Thoracic aorta (tissue), 2 donors: Measurements from ENCODE around the gene POLA1. TPM values are rescaled to one million over a fixed set of nuclear protein-coding genes. Genes with fewer than 3 reads are reported as not detected.

Experiments used
- ATAC-seq: fragments of 150-250 bp; one replicate; pipeline ENCODE4 v1.8.0; 2017; ENCODE audit warnings: low read depth; ENCODE audit not compliant: insufficient number of reproducible peaks, low FRiP score
- DNase-seq: peaks from one replicate; pipeline ENCODE4 v3.0.0-alpha.2; 2020; ENCODE audit warnings: low spot score
- H3K27ac ChIP-seq, 2 donors: fragments of 200-600 bp; sonication (generic); 1 replicate in 1 of 2; 2 replicates in 1 of 2; pipeline ENCODE4 v1.5.1; 2016; ENCODE audit warnings: mild to moderate bottlenecking in 2 of 2, moderate library complexity in 2 of 2
- H3K27me3 ChIP-seq: fragments of 200-600 bp; sonication (generic); replicated peaks from 2 replicates; pipeline ENCODE4 v1.6.0; 2016; ENCODE audit warnings: mild to moderate bottlenecking; ENCODE audit not compliant: insufficient read depth
- H3K36me3 ChIP-seq: fragments of 200-600 bp; sonication (generic); one replicate; pipeline ENCODE4 v1.5.1; 2016
- H3K4me1 ChIP-seq, 2 donors: fragments of 200-600 bp; sonication (generic); 1 replicate in 1 of 2; 2 replicates in 1 of 2; pipeline versions ENCODE4 v1.5.1 to v1.6.0; 2016; ENCODE audit warnings: low read depth in 2 of 2, mild to moderate bottlenecking in 1 of 2; ENCODE audit not compliant: control insufficient read depth in 1 of 2
- H3K4me3 ChIP-seq: fragments of 200-600 bp; sonication (generic); 2 replicates; pipeline ENCODE4 v1.5.1; 2016; ENCODE audit warnings: mild to moderate bottlenecking
- H3K9me3 ChIP-seq: fragments of 200-600 bp; sonication (generic); 2 replicates; pipeline ENCODE4 v1.5.1; 2016
- total RNA-seq, 2 donors: library from RNA; depleted of rRNA; stranded (reverse); fragments of >200 nt; gene quantifications; one replicate each; pipeline versions ENCODE4 v1.1.0 to v1.2.3, GENCODE V29; 2016
- TF ChIP-seq, protein P1 (sequence below): fragments of 200-600 bp; sonication (generic); IDR thresholded peaks from one replicate; pipeline ENCODE4 v1.5.1; 2019; ENCODE audit warnings: antibody characterized with exemption

POLA1 gene
- total RNA-seq, 2 donors from 2014 or later, result 11.6 to 20.6 TPM

DNA sequence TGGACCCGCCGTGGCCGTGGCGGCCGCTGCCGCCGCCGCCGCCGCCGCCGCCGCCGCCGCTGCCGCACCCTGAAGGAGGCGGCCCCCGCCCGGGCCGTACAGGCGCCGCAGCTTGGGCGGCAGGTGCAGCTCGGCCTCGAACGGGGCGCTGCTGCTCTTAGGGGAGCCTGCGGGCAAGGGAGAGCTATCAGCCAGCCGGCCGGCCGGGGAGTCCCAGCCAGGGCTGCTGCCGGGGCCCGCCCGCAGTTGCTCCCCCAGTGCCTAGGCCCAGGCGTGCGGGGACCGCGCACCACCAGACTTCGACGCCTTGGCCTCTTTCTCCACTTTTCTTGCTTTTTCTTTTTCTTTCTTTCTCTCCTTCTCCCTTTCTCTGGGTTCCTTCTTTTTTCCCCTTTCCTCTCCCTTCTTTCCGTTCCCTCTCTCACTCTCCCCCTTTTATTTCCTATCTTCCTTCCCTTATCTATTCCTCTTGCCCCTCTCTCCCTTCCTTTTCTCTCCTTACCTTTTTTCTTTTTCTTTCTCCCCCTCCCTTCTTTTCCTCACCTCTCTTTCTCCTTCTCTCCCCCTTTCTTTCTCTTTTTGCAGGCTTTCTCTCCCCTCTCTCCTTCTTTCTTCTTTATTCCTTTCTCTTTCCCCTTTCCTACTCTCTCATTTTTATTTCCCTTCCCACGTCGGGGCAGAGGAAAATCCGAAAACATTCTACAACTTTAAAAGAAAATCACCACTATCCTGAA lies 320.1 kb downstream of the POLA1 start:
- Histone ChIP-seq H3K27ac (no peak overlapping the region), H3K4me1 (peaks cover 3 to 6% of the 10 kb centered on the region in 2 donors), H3K27me3 (no peaks in the 10 kb centered on the region), H3K4me3 (no peak overlapping the region), H3K9me3 (no peaks in the 10 kb centered on the region), H3K36me3 (no peaks in the 10 kb centered on the region)
- ATAC-seq, result no peak
- TF ChIP-seq, protein P1, sequence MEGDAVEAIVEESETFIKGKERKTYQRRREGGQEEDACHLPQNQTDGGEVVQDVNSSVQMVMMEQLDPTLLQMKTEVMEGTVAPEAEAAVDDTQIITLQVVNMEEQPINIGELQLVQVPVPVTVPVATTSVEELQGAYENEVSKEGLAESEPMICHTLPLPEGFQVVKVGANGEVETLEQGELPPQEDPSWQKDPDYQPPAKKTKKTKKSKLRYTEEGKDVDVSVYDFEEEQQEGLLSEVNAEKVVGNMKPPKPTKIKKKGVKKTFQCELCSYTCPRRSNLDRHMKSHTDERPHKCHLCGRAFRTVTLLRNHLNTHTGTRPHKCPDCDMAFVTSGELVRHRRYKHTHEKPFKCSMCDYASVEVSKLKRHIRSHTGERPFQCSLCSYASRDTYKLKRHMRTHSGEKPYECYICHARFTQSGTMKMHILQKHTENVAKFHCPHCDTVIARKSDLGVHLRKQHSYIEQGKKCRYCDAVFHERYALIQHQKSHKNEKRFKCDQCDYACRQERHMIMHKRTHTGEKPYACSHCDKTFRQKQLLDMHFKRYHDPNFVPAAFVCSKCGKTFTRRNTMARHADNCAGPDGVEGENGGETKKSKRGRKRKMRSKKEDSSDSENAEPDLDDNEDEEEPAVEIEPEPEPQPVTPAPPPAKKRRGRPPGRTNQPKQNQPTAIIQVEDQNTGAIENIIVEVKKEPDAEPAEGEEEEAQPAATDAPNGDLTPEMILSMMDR, result no peak
- DNase-seq, result no peak

DNA sequence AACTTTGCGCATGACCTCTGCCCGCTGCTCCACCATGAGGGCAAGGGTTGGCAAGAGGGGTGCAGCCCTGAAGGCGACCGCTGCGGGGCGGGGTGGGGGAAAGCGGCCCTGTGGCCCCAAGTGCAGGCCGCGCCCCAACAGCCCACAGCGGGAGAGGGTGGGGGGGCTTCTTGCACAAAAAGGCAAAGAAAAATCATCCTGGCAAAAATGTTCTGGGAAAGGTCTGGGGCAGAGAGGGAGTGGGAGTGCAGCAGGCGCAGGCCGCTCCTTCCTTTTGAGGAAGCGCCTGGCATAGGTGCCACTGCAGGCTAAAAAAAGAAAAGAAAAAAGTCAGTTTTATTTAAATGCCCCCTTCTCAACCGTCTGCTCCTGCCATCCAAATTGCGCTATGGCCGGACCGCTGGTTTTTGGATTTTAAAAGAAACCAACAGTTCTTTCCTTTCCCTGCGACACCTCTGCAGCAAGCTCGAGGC lies 320.7 kb downstream of the POLA1 start:
- ATAC-seq, result no peak
- Histone ChIP-seq H3K9me3 (no peaks in the 10 kb centered on the region), H3K4me3 (no peak overlapping the region), H3K4me1 (peaks cover 3 to 6% of the 10 kb centered on the region in 2 donors), H3K27ac (no peak overlapping the region), H3K36me3 (no peaks in the 10 kb centered on the region), H3K27me3 (no peaks in the 10 kb centered on the region)
- no peak for DNase-seq
- TF ChIP-seq, protein P1, result no peak

DNA sequence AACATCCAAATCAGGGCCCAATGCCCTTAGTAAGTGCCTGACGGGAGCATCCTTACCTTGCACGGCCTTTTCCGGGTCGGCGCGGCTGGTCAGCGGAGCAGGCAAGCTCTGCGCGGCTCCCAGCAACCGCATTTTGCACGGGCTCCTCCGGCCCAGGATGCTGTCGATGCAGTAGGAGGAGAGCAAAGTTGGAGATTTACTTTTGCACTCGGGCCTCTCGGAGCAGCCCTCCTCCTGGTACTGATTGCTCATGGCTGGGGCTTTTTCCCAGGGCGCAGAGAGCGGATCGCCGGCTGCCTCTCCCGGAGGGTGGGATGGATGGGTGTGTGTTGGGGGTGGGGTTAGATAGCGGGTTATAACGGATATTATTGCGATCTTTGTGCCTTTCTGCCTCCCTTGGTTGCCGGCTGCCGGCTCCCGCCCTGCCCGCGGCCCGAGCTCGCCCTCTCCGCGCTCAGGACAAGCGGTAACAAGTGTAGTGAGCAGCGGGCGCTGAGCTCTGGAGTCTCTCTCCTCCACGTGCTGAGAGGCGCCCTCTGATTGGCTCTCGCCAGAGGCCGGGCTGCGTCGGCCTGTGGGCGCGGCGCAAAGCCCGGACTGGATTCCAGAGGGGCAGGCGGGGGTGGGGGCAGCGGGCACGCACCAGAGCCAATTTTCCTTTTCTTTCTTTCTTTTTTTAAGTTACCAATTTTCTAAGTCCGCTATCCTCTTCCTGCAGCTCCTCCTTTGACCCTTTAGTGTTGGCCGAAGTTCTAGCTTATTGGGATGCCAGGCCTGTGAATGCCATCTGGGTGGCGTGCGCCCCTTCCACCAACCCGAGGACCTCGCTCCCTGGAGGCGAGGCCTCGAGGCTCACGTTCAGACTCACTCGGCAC lies 322.0 kb downstream of the POLA1 start, which contains the start of gene ARX:
Gene ARX, minus strand, starts transcription at position 480 of the 875 bp plus-strand sequence. Its CDS starts 228 bp downstream, at position 252.
- DNase-seq (no peak), ATAC-seq (no peak)
- TF ChIP-seq, protein P1, result no peak
- Histone ChIP-seq H3K9me3 (no peaks in the 10 kb centered on the region), H3K27me3 (no peaks in the 10 kb centered on the region), H3K27ac (no peak within 1 kb of the TSS), H3K4me1 (peaks cover 3 to 6% of the 10 kb centered on the region in 2 donors), H3K36me3 (no peaks in the 10 kb centered on the region), H3K4me3 (peak within 1 kb of the TSS; percentile 23)

DNA sequence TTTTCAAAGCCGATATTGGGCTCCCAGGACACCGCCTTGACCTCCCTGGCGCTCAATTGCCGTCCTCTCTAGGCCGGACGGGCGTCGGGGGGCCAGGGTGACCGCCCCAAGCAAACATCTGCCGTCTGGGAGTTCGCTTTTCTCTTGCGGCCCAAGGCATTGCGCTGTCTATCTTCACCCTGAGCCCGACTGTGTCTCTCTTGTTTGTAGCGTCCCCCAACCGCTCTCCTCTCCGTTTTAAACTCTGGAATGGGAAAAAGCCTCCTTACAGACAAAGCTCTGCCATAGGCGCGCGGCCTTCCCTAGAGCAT lies 322.6 kb downstream of the POLA1 start:
- TF ChIP-seq, protein P1, result no peak
- no peak for DNase-seq
- Histone ChIP-seq H3K27me3 (no peaks in the 10 kb centered on the region), H3K27ac (no peak overlapping the region), H3K4me3 (no peak overlapping the region), H3K36me3 (no peaks in the 10 kb centered on the region), H3K4me1 (peaks cover 3 to 6% of the 10 kb centered on the region in 2 donors), H3K9me3 (no peaks in the 10 kb centered on the region)
- ATAC-seq, result no peak

DNA sequence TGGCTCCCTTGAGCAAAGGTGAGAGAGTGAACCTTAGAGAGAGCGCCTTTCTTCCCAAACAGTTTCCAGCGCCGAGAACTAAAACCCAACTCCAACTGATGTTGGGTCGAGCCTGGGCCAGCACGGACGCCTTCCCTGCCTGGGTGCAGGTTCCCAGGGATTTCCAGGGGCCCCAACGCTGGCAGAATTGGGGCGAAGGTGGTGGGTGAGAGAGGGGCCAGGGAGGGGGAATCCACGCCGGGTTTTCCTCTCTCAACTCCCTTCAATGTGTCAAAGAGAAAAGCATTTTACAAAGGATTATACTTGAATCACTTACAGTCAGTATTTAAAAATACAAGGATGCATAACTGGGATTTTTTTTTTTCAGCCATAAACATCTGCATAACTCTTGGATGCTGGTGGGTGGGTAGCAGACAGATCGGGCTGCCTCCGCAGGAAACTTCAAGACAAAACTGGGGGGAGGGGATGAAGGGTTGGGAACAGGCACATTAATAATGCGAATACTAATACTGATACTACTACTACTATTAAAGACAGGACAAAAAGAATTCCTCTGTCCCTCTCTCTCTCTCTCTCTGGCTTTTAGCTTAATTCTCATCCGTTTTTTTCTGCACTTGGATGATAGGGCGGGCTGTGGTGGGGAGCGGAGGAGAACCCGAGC lies 323.4 kb downstream of the POLA1 start:
- no peaks in the 10 kb centered on the region for H3K9me3 ChIP-seq
- no peak overlapping the region for H3K27ac ChIP-seq
- no peaks in the 10 kb centered on the region for H3K27me3 ChIP-seq
- DNase-seq, result no peak
- peaks cover 3 to 6% of the 10 kb centered on the region in 2 donors for H3K4me1 ChIP-seq
- TF ChIP-seq, protein P1, result no peak
- no peak for ATAC-seq
- no peak overlapping the region for H3K4me3 ChIP-seq
- H3K36me3 ChIP-seq, result no peaks in the 10 kb centered on the region
